GM12874 (cell line): ENCODE results near the gene ZNF790.

ENCODE experiments used
- TF ChIP-seq, protein P1 (sequence below): IDR thresholded peaks from 2 replicates; pipeline ENCODE4 v1.5.1; 2011; ENCODE audit warnings: low read depth, mild to moderate bottlenecking, control low read depth, low read length, moderate library complexity; ENCODE audit not compliant: insufficient read depth

Gene ZNF790

DNA sequence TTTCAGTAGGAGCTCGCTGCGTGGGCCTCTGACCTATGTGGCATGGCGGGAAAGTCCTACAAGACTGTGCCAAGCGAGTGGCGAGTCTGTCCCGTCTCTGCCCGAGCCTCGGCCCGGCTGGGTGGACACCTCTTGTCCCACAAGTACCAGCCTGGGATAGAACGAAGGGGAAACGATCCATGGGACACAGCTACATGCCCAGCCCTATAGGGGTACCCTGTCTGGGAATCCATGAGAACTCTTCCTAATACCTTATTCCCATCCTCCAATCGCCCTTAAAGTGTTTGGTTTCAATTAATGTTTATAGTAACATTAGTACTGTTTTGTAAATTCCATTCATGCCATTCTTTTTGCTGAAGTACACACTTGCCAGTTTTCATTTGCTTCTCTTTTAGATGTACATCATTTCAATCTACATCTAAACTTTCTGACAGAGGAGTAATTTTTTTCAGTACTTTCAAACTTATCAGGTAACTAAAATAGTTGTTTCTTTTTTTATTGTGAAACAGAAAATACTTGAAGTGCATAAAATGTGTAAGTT is 667 bp upstream of the ZNF790 start:
- TF ChIP-seq, protein P1, sequence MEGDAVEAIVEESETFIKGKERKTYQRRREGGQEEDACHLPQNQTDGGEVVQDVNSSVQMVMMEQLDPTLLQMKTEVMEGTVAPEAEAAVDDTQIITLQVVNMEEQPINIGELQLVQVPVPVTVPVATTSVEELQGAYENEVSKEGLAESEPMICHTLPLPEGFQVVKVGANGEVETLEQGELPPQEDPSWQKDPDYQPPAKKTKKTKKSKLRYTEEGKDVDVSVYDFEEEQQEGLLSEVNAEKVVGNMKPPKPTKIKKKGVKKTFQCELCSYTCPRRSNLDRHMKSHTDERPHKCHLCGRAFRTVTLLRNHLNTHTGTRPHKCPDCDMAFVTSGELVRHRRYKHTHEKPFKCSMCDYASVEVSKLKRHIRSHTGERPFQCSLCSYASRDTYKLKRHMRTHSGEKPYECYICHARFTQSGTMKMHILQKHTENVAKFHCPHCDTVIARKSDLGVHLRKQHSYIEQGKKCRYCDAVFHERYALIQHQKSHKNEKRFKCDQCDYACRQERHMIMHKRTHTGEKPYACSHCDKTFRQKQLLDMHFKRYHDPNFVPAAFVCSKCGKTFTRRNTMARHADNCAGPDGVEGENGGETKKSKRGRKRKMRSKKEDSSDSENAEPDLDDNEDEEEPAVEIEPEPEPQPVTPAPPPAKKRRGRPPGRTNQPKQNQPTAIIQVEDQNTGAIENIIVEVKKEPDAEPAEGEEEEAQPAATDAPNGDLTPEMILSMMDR = no peak

DNA sequence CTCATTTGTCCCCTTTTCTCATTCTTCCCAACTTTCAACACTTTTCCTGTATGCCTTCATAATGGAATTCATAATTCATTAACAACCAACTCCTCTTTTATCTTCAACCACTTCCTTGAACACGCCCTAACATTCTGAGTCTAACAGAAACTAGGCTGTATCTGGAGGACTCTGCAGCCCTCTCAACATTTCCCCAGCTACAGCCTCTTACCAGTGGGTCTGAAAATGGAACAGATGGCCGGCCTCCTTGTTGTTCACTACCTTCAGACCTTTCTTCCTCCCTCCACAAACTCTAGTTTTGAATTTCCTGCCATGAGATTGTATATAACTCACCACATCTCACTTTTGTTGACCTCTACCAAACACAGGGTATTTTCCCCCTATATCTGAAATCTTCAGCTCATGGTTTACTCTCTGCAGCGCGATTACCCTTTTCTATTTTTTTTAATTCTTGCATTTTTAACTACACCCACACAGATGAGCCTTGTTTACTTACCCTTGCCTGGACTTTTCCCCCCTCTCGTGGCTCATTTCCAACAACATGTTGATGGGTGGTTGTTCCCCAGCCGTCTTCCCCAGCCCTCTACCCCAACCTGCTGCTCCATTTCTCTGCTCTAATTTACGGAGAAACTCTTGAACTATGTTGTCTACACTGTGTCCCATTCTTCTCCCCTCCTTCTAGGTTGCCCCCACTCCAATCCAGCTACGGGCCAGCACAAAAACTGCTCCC is 846 bp downstream of the ZNF790 start:
- TF ChIP-seq, protein P1 = no peak

DNA sequence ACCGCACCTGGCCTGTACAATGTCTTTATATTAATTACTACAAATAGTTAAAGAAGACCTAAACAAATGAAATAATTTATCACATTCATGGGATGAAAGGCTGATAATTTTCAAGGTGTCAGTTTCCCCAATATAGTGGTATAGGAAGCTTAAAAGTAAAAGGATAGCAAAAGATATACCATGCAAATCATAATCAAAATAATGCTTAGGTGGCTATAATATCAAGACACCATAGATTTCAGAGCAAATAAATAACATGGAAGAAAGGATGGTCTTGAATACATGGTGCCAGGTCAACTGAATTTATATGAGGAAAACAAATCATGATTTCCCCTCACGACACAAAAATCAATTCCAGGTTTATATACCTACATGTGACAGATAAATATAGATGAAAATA is 4.8 kb downstream of the ZNF790 start:
- TF ChIP-seq, protein P1 = no peak

DNA sequence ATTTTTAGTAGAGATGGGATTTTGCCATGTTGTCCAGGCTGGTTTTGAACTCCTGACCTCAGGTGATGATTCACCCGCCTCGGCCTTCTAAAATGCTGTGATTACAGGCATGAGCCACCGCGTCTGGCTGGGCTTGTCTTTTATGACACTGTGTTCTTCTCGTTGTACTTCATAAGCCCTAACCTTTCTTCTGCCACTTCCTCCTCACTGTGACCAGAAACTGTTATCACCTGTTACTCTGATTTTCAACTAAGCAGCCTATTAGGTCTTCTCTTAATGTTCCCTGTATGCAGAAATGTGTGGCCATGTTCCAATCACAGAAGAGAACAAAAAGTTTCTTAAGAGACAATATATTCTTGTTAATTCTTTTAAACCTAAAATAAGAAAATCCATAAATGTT is 16.4 kb downstream of the ZNF790 start:
- TF ChIP-seq, protein P1 = no peak

DNA sequence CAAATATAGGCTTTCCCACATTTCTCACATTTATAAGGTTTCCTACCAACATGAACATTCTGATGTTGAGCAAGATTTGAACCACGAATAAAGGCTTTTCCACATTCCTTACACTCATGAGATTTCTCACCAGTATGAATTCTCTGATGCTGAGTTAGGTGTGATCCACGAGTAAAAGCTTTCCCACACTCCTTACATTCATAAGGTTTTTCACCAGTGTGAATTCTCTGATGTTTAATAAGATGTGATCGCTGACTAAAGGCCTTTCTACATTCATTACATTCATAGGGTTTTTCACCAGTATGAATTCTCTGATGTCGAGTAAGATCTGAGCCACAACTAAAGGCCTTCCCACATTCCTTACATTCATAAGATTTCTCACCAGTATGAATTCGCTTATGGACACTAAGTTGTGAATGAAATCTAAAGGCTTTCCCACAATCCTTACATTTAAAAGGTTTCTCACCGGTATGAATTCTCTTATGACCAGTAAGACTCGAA is 19.0 kb downstream of the ZNF790 start:
- TF ChIP-seq, protein P1 = no peak

DNA sequence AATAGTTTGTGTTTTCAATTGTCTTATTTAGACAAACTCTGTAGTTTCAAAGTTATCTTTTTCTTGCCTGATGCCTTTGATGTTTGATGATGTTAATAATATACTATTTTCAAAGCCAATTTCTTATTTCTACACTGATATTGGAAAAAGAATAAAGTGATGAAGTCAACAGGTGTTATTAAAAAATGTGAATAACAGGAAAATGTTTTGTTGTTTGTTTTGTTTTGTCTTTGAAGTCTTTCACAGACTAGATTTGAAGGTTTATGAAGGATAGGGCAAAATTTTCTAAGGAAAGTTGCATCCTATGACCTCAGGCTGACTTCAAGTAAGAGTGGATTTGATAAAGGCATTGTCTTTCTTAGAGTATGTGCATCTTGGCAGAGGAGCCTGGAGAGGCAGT is 31.2 kb downstream of the ZNF790 start:
- TF ChIP-seq, protein P1 = no peak

DNA sequence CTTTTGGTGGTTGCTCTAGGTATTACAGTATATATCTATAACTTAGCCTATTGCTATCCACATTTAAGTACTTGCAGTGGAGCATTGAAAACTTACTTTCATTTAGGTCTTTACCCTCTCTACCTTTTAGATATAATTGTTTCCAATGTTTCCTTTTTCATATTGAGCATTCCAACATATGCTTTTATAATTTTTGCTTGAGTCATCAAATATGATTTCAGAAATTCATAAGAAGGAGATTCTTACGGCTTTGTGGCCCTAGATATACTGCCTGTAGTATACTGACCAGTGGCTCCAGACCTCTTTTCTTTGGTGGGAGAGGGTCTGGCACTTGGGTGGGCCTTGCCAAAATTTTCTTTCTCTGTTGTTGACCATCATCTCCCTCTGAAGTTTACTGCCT is 32.8 kb downstream of the ZNF790 start:
- TF ChIP-seq, protein P1 = no peak
